22Rv1 (cell line): Measurements from ENCODE around the gene MEI4.

ENCODE experiments used
- ZFX ChIP-seq: fragments of 450-650 bp; IDR thresholded peaks from 2 replicates; pipeline ENCODE4 v1.6.1; 2017; ENCODE audit warnings: antibody characterized with exemption, borderline replicate concordance
- TF ChIP-seq, protein P1 (sequence below): fragments of 450-650 bp; IDR thresholded peaks from 2 replicates; pipeline ENCODE4 v1.5.1; 2017; ENCODE audit warnings: mild to moderate bottlenecking

DNA sequence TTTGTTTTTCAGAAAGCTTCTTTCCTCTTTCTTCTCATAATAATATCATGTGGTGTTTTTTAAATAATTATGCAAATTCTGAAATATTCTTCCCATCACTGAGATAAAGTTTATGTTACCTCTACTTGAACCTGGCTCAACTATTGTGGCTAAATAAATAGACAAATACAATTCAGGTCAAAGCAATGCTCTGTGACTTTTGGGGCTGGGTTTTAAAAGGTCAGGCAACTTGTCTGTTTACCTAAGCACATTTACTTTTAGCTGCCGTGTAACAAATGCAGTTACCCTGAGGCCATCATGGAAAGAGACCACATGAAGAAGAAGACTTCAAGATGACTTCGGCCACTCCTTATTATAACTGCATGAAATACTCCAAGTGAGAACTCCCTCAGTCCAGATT lies 33.7 kb upstream of the MEI4 start:
- TF ChIP-seq, protein P1, sequence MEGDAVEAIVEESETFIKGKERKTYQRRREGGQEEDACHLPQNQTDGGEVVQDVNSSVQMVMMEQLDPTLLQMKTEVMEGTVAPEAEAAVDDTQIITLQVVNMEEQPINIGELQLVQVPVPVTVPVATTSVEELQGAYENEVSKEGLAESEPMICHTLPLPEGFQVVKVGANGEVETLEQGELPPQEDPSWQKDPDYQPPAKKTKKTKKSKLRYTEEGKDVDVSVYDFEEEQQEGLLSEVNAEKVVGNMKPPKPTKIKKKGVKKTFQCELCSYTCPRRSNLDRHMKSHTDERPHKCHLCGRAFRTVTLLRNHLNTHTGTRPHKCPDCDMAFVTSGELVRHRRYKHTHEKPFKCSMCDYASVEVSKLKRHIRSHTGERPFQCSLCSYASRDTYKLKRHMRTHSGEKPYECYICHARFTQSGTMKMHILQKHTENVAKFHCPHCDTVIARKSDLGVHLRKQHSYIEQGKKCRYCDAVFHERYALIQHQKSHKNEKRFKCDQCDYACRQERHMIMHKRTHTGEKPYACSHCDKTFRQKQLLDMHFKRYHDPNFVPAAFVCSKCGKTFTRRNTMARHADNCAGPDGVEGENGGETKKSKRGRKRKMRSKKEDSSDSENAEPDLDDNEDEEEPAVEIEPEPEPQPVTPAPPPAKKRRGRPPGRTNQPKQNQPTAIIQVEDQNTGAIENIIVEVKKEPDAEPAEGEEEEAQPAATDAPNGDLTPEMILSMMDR = no peak
- no peak for TF ChIP-seq ZFX
